ENCODE data around the gene CLEC4M.

Gene CLEC4M

GRCh38 chr19:7720351-7720750 is 42.7 kb upstream of the CLEC4M start:
- no peaks in the 10 kb centered on the region for H4K20me1 ChIP-seq (ENCODE audit: insufficient read depth)
- TF ChIP-seq, protein P1, sequence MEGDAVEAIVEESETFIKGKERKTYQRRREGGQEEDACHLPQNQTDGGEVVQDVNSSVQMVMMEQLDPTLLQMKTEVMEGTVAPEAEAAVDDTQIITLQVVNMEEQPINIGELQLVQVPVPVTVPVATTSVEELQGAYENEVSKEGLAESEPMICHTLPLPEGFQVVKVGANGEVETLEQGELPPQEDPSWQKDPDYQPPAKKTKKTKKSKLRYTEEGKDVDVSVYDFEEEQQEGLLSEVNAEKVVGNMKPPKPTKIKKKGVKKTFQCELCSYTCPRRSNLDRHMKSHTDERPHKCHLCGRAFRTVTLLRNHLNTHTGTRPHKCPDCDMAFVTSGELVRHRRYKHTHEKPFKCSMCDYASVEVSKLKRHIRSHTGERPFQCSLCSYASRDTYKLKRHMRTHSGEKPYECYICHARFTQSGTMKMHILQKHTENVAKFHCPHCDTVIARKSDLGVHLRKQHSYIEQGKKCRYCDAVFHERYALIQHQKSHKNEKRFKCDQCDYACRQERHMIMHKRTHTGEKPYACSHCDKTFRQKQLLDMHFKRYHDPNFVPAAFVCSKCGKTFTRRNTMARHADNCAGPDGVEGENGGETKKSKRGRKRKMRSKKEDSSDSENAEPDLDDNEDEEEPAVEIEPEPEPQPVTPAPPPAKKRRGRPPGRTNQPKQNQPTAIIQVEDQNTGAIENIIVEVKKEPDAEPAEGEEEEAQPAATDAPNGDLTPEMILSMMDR (conservative IDR thresholded peaks at IDR 0.05; ENCODE audit: low read depth, low read length), result no peak
- H3K79me2 ChIP-seq (ENCODE audit: insufficient read depth, low read depth), result no peaks in the 10 kb centered on the region
- no peak overlapping the region for H3K4me2 ChIP-seq
- peaks cover 50% of the 10 kb centered on the region for H3K27me3 ChIP-seq (ENCODE audit: insufficient read depth, low read depth)
- H3K36me3 ChIP-seq (ENCODE audit: insufficient read depth), result no peaks in the 10 kb centered on the region
- H3K9ac ChIP-seq, result no peak overlapping the region
- H3K4me1 ChIP-seq (ENCODE audit: low read depth, poor library complexity, severe bottlenecking), result no peaks in the 10 kb centered on the region
- H2AFZ ChIP-seq (ENCODE audit: low read depth), result no peak overlapping the region
- H3K27ac ChIP-seq, result no peak overlapping the region
- H3K4me3 ChIP-seq (IDR thresholded peaks at IDR 0.05; ENCODE audit: insufficient read depth, low read depth, low read length), result no peak overlapping the region

DNA sequence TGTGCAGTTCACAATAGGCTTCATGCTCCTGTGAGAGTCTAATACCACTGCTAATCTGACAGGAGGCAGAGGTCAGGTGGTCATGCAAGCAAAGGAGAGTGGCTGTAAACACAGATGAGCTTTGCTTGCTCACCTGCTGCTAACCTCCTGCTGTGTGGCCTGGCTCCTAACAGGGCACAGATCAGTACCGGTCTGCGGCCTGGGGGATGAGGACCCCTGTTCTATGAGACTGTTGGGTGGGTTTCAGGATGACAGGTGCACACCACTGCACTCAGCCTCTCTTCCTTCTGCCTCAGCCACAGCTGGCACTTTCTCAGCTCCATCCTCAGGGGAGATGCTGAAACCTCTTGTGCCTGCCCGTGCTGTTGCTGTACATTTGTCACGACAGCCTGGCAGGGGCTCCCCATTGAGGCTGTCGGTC is 40.8 kb upstream of the CLEC4M start:
- Histone ChIP-seq H3K27me3 (ENCODE audit: insufficient read depth, low read depth) (peaks cover 61% of the 10 kb centered on the region), H3K27ac (no peak overlapping the region), H3K4me3 (IDR thresholded peaks at IDR 0.05; ENCODE audit: insufficient read depth, low read depth, low read length) (no peak overlapping the region), H3K4me1 (ENCODE audit: low read depth, poor library complexity, severe bottlenecking) (no peaks in the 10 kb centered on the region), H3K36me3 (ENCODE audit: insufficient read depth) (no peaks in the 10 kb centered on the region), H2AFZ (ENCODE audit: low read depth) (no peak overlapping the region), H3K79me2 (ENCODE audit: insufficient read depth, low read depth) (no peaks in the 10 kb centered on the region), H4K20me1 (ENCODE audit: insufficient read depth) (no peaks in the 10 kb centered on the region), H3K4me2 (no peak overlapping the region), H3K9ac (no peak overlapping the region)
- TF ChIP-seq, protein P1 (conservative IDR thresholded peaks at IDR 0.05; ENCODE audit: low read depth, low read length), result no peak

- H3K36me3 ChIP-seq (ENCODE audit: insufficient read depth), result no peaks in the 10 kb centered on the region
- H3K4me1 ChIP-seq (ENCODE audit: low read depth, poor library complexity, severe bottlenecking), result no peaks in the 10 kb centered on the region
- H3K4me3 ChIP-seq (IDR thresholded peaks at IDR 0.05; ENCODE audit: insufficient read depth, low read depth, low read length), result no peak overlapping the region
- H3K27ac ChIP-seq, result no peak overlapping the region
- H4K20me1 ChIP-seq (ENCODE audit: insufficient read depth), result no peaks in the 10 kb centered on the region
- H3K9ac ChIP-seq, result no peak overlapping the region
- H3K4me2 ChIP-seq, result no peak overlapping the region
- H2AFZ ChIP-seq (ENCODE audit: low read depth), result no peak overlapping the region
- peaks cover 74% of the 10 kb centered on the region for H3K27me3 ChIP-seq (ENCODE audit: insufficient read depth, low read depth)
- H3K79me2 ChIP-seq (ENCODE audit: insufficient read depth, low read depth), result no peaks in the 10 kb centered on the region
- TF ChIP-seq, protein P1 (conservative IDR thresholded peaks at IDR 0.05; ENCODE audit: low read depth, low read length), result no peak
These were observed 37.3 kb upstream of the CLEC4M start for GRCh38 chr19:7725791-7726190.

GRCh38 chr19:7729211-7729610 is 33.8 kb upstream of the CLEC4M start:
- H3K27me3 ChIP-seq (ENCODE audit: insufficient read depth, low read depth), result peaks cover 57% of the 10 kb centered on the region
- no peaks in the 10 kb centered on the region for H3K36me3 ChIP-seq (ENCODE audit: insufficient read depth)
- H2AFZ ChIP-seq (ENCODE audit: low read depth), result no peak overlapping the region
- no peaks in the 10 kb centered on the region for H3K79me2 ChIP-seq (ENCODE audit: insufficient read depth, low read depth)
- H3K4me1 ChIP-seq (ENCODE audit: low read depth, poor library complexity, severe bottlenecking), result no peaks in the 10 kb centered on the region
- TF ChIP-seq, protein P1 (conservative IDR thresholded peaks at IDR 0.05; ENCODE audit: low read depth, low read length), result no peak
- H3K9ac ChIP-seq, result no peak overlapping the region
- H3K4me2 ChIP-seq, result no peak overlapping the region
- H3K27ac ChIP-seq, result no peak overlapping the region
- H3K4me3 ChIP-seq (IDR thresholded peaks at IDR 0.05; ENCODE audit: insufficient read depth, low read depth, low read length), result no peak overlapping the region
- H4K20me1 ChIP-seq (ENCODE audit: insufficient read depth), result no peaks in the 10 kb centered on the region

Measured in KMS-11 (cell line).